ENCODE data around the gene PDE1A.

Gene PDE1A

DNA sequence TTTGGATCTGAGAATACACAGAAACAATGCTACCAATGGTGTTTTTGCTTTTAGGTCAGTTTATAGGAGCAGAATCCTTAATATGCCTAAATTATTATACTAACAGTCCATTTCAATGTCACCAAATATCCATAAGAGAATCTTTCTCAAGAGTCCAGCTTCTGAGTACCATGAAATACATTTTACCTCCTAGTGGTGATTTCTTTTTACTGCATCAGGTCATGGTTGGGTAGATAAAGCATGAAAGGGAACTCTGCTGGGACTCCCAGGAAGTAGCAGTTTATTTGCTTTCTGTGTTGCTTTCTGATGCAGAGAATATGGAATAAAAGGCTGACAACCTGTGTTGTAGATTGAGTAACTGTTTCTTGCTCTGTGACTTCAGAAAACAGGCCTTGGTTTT is 325.6 kb downstream of the PDE1A start:
- intact Hi-C loops (cut with DNase I) = no loop called here
- DNase-seq = no peak

DNA sequence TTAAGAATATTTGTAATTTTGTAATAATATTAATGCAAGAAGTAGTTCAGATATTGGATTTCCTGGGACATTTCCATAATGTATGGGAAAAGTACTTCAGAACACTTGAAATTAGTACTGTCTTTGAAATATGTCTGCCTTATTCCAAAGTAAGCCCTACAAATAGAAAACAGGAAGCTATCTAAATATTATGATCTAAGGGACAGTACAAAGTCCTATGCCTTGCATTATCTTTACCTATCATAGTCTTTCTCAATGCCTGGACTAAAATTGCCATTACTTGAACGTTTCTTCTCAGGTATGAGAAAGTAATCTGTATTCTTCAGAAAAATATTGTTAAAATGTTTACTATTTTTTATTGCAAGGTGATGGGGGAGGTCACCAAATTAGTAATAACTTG is 328.2 kb downstream of the PDE1A start:
- no peak for DNase-seq
- intact Hi-C loops (cut with DNase I) = no loop called here

DNA sequence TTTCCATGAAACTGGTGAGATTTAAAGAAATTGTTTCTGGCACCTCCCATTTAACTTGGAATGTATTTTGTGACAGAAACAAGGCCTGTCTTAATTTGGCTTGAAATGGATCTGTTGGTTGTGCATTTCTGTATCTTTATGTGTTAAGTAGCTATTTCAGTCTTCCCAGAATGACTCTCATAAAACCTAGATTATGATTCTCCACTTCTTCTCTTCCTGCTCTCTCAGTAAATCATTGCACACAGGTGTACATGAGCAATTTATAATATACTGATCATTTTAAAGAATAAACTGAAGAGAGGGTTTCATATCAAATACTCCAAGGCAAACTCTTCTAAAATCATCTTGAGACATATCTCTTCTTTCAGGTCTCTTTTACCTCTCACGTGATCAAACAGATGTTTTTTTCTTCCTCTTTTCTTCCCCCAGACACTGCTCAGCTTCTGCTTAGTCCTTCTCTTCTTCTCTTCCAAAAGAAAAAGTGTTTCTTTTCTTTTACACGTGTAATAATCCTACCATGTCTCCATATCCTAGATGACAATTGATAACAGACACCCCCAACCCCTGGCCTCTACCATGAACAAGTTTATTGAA is 329.2 kb downstream of the PDE1A start:
- intact Hi-C loops (cut with DNase I) = no loop called here
- no peak for DNase-seq

DNA sequence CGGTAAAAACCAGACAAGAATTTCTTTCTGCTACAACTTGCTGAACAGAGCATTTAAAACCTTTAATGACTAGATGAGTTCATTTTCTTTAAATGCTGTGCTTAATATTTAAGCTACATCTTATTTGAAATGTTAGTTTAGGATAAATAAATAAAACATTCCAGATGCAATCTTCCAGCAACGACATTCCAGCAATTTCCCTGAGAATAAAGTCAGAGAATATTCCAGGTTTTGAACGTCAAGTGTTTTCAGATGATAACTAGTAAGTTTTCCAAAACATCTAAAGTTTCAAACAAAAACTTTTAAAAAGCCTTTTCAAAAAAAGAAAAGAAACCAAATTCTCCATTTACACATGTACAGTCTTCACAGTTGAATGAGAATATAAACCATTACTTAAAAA is 336.4 kb downstream of the PDE1A start:
- intact Hi-C loops (cut with DNase I) = no loop called here
- no peak for DNase-seq
